Astrocyte (in vitro differentiated cells and primary cell): ENCODE results near the gene ADIG.

ENCODE experiments used
- EZH2 ChIP-seq: IDR thresholded peaks from 2 replicates; pipeline ENCODE4 v1.6.1; 2012; ENCODE audit warnings: mild to moderate bottlenecking, low read length, inconsistent platforms; ENCODE audit not compliant: insufficient read depth
- TF ChIP-seq, protein P1 (sequence below): IDR thresholded peaks from 2 replicates; pipeline ENCODE4 v1.5.1; 2011; ENCODE audit warnings: low read depth, mild to moderate bottlenecking, inconsistent platforms, low read length, moderate library complexity; ENCODE audit not compliant: insufficient read depth

- TF ChIP-seq, protein P1, sequence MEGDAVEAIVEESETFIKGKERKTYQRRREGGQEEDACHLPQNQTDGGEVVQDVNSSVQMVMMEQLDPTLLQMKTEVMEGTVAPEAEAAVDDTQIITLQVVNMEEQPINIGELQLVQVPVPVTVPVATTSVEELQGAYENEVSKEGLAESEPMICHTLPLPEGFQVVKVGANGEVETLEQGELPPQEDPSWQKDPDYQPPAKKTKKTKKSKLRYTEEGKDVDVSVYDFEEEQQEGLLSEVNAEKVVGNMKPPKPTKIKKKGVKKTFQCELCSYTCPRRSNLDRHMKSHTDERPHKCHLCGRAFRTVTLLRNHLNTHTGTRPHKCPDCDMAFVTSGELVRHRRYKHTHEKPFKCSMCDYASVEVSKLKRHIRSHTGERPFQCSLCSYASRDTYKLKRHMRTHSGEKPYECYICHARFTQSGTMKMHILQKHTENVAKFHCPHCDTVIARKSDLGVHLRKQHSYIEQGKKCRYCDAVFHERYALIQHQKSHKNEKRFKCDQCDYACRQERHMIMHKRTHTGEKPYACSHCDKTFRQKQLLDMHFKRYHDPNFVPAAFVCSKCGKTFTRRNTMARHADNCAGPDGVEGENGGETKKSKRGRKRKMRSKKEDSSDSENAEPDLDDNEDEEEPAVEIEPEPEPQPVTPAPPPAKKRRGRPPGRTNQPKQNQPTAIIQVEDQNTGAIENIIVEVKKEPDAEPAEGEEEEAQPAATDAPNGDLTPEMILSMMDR, result no peak
- TF ChIP-seq EZH2, result no peak
Measured at GRCh38 chr20:38608188-38608587, 27.2 kb downstream of the ADIG start.
